TTC549 (cell line): ENCODE data around the gene NF1.
A peak's percentile ranks its signal among the peaks of the same experiment; 100 is the strongest.
"Not testable (repeated sequence)": the region's sequence is repeated elsewhere in the genome, so short reads cannot be mapped to it uniquely, and the experiment has no call there.

Source experiments
- FAIRE-seq: peaks from 2 replicates; lab custom pipeline; 2012; peaks lifted over from hg19 to GRCh38; lab: Jason Lieb, UNC

Gene NF1

DNA sequence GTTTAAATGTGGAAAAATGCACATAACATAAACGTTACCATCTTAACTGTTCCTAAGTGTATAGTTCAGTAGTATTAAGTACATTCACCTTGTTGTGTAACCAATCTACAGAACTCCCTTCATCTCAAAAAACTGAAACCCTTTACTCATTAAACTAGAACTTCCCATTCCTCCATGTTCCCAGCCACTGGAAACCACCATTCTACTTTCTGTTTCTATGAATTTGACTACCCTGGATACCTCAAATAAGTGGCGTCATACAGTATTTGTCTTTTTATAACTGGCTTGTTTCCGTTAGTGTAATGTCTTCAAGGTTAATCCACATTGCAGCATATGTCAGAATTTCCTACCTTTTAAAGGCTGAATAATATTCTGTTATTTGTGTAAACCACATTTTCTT lies 38.2 kb downstream of the NF1 start:
- no peak for FAIRE-seq

DNA sequence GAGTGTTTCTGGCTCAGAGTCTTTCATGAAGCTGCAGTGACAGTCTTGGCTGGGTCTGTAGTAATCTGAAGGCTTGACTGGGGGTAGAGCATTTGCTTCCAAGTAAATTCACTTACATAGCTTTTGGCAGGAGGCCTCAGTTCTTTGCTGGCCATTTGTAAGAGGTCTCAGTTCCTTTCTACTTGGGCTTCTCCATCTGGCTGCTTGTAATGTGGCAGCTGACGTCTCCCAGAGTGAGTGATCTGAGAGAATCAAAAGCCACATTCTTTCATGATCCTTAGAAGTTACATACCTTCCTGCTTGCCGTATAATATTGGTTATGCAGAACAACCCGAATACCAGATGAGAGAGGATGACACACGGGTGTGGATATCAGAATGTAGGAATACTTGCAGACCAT lies 39.8 kb downstream of the NF1 start:
- no peak for FAIRE-seq

DNA sequence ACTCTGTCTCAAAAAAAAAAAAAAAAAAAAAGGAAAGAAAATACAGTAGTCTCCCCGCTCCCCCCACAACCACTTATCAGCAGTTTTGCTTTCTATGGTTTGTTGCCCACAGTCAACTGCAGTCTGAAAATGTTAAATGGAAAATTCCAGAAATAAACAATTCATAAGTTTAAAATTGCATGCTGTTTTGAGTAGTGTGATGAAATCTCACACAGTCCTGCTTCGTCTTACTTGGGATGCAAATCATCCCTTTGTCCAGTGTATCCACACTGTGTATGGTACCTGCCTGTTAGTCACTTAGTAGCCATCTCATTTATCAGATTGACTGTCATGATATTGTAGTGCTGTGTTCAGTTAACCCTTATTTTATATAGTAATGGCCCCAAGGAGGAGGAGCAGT lies 41.5 kb downstream of the NF1 start:
- no peak for FAIRE-seq

DNA sequence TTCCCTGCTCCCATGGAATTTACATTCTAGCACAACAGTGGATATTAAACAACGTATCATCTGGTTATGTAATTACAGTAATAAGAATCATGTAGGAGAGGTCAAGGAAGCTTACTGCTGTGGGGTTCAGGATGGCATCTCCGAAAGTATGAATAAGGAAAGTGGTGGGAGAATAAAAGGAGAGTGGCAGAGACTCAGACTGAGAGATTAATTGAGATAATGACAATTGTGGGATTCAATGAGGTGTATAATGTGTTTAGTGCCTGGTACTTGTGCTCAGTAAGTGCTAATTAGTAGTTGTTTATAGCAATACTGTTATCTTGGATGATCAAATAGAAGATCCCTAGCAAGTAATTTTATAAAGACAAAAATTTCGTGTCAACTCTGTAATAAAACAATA lies 45.3 kb downstream of the NF1 start:
- FAIRE-seq = no peak

DNA sequence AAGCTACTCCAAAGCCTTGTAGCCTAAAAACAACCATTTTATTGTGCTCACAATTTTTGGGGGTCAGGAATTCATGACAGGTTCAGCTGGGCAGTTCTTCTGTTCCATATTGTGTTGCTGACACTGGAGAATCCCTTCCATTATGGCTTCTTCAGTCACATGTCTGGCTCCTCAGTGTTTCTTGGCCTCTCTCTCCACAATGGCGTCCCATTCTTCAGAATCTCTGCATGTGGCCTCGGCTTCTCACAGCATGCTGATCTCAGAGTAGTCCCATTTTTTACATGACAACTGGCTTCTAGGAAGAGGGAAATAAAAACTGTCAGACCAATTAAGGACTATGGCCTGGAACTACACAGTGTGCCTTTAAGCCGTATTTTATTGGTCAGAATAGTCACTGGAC lies 49.7 kb downstream of the NF1 start:
- no peak for FAIRE-seq

DNA sequence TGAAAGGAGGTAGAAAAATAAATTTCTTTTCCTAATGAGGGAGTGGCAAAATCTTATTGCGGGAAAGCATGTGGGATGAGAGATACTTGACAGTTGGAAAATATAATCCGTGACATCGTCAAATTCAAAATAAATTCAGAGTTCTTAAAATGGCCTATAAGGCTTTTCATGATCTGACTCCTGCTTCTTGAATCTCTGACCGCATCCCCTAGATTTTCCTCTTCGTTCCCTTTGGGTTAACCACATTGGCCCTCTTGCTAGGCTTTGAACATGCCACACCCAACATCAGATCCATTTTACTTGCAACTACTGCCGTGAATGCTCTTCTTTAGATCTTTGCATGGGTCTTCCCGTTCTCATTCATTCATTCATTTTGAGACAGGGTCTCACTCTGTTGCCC lies 50.1 kb downstream of the NF1 start:
- no peak for FAIRE-seq

DNA sequence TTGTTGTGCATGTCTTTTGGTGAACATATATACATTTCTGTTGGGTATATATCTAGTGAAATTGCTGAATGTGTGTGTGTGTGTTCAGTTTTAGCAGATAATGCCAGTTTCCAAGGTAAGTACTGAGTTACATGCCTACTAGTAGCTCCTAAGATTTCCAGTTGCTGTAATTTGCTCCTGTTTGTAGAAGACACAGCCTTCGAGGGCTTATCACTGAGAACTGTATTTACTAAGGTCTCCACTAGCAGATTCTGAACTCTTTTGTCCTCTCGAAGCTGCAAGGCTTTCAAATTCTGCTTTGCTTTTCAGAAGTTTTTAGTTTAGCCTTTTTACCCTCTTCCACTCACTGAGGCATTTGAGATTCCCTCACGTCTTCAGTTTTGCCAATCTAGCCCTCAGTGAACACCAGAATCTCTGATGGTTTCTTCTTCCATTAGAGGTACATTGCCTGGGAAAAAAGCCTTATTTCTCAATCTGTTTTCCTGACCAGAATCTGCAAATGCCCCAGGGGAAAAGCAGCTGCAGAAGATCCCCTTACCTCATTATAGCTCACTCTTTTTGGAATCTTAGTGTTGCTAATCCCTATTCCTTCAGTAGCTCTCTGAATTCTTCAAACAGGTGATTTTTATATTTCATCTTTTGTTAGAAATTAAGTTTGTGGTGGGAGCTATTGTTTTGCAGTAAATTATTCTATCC lies 52.9 kb downstream of the NF1 start:
- no peak for FAIRE-seq

DNA sequence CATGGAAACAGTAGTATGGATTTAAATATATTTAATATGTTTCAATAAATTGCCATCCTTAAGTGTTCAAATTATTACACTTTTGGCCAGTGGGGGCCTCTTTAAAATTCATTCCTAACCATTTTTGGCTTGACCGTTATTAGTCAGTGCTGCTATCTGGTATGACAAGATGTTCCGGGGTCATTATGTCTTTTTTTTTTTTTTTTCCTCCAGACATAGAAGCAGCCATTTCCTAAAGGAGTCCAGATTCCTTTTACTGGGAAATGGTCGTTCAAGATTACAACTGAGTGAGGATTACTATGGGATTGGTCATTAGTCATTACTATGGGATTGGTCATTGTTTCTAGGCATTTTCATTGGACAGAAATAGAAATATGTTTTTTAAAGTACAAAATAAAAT lies 53.4 kb downstream of the NF1 start:
- FAIRE-seq = no peak

DNA sequence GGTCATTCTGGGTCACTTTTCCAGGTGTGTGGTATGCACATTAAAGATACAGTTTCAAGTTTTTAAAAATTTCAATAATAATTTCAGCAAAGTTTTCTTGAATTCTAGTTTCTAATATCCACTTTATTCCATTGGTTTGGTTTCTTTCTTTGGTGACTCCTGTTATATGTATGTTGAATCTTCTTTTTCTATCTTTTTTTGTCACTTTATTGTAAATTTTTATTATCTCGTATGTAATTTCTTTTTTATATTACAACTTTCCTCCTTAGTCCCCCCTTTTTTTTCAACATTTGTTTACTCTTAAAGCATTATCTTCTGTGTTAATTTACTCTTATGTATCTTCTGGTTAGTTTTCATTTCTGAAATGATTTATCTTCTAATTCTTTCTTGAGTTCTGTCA lies 57.5 kb downstream of the NF1 start:
- FAIRE-seq = peak; percentile 22

DNA sequence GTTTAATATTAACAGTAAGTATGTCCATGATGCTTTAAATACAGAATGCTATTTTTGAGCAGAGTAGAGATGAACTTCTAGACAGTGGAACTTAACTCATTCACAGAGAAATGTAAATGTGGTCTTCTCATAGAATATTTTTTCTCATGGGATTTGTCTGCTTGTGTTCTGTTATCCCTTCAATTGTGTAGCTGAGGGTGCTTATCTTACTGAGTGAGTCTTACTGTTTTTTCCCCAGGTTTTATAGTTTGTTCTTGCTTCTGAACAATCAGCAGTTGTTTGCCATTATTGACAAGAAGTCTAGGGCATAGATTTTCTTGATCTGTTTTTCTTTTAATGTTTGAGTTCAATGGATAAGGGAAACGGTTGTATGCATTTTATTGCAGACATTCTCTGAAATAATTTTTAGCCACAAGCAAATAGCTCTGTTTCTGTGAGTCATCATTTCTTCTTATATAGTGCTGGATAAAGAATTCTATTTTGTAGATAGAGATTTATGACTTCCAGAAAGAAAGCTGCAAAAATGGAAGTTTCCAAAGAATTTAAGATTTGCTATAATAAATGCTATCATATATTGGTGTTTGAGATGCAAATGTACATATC lies 60.5 kb downstream of the NF1 start:
- no peak for FAIRE-seq

DNA sequence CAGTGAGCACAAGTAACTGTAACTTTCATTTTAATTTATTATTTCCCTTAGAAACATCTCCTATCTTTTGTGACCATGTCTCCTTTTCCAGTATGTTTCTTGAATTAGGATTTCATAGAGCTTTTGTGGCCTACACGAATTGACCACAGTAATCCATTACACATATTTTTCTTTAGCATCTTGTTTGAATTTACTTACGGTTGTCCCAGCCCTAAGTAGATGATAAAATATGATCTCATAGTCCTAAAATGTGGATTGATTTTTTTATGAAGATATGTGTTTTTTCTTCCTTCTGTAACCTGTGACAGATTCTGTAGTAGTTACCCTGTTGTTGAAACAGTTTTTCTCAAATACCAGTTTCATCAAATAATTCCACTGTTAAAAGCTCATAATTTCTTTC lies 61.5 kb downstream of the NF1 start:
- FAIRE-seq = no peak

DNA sequence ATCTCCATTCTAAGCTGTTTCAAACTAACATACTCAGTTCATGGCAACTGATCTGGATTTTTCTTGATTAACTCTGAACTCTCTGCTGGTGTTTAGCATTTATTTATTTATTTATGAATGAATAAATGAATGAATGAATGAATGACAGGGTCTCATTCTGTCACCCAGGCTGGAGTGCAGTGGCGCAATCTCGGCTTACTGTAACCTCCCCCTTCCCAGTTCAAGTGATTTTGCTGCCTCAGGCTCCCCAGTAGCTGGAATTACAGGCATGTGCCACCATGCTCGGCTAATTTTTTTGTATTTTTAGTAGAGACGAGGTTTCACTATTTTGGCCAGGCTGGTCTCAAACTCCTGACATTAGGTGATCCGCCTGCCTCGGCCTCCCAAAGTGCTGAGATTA lies 62.1 kb downstream of the NF1 start:
- not testable (repeated sequence) for FAIRE-seq

DNA sequence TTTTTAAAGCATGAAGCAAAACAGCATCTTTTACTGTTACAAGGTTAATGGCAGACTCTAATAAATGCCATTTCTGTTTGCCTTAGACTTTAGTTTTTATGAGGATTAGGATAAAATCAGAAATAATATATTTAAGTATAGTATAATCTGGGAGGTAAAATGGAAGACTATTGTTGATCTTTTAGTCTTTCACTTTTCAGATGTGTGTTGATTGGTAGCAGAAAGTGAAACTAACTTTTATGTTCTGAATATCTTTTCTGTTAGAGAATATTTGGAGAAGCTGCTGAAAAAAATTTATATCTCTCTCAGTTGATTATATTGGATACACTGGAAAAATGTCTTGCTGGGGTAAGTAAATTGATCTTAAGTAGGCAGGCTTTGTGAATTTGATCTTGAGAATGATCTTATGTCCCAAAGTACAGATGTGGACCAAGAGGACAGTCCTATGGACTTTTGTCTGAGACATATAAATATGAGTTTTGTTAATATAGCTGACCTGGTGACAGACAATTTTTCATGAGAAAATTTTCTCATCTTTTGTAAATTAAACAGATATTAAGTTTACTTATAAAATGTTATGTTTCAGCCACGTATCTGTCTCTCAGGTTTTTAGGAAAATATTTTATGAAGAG lies 64.1 kb downstream of the NF1 start:
- FAIRE-seq = no peak

DNA sequence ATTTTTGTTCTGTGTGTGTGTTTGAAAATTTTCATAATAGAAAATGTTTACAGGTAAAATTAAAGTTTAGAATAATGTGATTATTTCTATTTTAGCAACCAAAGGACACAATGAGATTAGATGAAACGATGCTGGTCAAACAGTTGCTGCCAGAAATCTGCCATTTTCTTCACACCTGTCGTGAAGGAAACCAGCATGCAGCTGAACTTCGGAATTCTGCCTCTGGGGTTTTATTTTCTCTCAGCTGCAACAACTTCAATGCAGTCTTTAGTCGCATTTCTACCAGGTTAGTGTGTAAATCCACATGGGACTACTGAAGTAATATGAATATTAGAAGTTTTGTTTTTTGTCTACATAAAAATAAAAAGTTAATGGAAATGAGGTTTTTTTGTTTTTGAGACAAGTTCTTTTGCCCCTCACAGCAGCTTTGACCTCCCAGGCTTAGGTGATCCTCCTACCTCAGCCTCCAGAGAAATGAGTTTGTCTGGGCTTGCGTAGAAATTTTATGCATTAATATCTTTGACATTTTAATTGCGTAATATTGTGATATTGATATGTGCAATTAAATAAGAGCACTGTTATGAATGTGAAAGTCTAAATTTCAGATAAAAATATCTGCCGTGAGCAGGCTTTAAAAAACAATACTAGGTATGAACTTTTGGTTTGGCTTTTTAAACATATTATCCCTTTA lies 68.5 kb downstream of the NF1 start:
- no peak for FAIRE-seq

DNA sequence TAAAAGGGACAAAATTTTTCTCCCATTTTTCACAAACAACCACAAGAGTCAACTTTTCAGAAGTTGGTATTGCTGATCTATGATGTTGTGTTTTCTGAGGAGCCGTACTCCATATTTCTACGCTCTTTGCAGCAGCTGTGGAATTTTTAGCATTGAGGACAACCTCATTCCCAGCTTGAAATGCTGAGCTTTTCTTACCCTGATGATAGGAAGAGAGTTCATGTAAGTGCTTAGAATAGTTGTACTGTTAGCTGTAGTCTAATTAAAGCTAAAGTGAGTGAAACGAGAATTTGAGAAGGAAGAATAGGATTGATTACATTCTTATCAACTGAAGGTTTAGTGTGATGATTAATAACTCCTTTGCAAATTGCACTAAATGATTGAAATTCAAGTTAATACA lies 72.3 kb downstream of the NF1 start:
- no peak for FAIRE-seq

DNA sequence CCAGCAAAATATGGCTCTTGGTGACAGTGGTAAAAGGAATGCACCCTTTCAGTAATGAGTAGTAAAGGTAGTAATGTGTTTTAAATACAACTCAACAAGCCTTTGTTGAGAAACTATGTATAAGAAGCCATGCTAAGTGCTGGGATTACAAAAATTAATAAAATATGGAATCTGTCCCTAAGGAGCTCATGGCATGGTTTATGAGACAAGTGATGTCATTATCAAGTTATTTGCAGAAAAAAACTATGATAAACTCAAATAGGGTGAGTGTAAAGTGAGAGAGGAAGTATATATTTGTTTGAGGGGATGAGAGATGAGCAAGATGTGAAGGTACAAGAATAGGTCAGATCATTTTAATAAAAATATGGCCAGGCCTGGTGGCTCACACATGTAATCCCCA lies 76.9 kb downstream of the NF1 start:
- no peak for FAIRE-seq

DNA sequence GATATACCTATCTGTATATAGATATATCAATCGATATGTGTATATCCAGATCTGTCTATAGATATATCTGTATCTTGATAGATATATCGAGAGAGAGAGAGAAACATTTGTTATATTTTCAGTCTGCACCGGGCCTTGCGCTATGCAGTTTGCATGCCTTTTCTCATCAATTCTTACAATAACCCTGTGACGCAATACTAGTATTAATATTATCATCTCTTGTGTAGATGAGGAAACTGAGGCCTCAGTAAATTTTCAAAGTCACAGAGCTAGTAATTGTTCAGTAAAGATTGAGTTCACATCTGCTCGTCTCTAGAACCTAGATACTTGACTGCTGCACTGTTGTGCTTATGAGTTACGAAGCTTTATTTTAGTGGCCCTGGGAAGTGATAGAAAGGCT lies 77.6 kb downstream of the NF1 start:
- FAIRE-seq = no peak

DNA sequence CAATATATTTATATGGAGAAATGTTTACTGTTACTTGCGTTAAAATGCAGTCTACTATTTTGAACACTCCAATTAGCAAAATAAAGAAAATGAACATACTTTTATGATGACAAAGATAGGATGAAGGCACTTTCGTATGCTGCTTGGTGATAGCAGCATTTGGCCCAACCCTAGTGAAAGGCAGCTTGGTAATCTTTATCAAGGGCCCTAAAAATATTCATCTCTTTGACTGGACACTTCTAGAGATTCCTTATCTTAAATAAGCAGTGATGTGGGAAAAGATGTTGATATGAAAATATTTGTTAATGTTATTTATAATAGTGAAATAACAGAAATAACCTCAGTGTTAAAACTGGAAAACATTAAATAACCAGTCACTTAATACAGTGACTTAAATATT lies 79.4 kb downstream of the NF1 start:
- no peak for FAIRE-seq

DNA sequence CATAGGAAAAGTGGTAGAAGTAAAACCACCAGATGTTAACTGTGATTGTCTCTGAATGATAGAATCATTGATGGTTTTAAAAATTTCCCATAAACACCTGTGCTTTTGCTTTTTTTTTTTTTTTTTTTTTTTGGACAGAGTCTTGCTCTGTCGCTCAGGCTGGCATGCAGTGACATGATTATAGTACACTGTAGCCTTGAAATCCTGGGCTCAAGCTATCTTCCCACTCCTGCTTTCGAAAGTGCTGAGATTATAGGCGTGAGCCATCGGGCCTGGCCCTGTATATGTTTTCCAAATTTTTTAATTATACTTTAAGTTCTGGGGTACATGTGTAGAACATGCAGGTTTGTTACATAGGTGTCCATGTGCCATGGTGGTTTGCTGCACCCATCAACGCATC lies 80.5 kb downstream of the NF1 start:
- FAIRE-seq = no peak

DNA sequence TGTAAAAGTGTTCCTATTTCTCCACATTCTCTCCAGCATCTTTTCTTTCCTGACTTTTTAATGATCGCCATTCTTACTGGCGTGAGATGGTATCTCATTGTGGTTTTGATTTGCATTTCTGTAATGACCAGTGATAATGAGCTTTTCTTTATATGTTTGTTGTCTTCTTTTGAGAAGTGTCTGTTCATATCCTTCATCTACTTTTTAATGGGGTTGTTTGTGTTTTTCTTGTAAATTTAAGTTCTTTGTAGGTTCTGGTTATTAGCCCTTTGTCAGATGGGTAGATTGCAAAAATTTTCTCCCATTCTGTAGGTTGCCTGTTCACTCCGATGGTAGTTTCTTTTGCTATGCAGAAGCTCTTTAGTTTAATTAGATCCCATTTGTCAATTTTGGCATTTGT lies 81.4 kb downstream of the NF1 start:
- not testable (repeated sequence) for FAIRE-seq

DNA sequence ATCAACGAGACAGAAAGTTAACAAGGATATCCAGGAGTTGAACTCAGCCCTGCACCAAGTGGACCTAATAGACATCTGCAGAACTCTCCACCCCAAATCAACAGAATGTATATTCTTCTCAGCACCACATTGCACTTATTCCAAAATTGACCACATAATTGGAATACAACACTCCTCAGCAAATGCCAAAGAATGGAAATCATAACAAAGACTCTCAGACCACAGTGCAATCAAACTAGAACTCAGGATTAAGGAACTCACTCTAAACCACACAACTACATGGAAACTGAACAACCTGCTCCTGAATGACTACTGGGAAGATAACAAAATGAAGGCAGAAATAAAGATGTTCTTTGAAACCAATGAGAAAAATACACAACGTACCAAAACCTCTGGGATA lies 84.2 kb downstream of the NF1 start:
- FAIRE-seq = not testable (repeated sequence)

DNA sequence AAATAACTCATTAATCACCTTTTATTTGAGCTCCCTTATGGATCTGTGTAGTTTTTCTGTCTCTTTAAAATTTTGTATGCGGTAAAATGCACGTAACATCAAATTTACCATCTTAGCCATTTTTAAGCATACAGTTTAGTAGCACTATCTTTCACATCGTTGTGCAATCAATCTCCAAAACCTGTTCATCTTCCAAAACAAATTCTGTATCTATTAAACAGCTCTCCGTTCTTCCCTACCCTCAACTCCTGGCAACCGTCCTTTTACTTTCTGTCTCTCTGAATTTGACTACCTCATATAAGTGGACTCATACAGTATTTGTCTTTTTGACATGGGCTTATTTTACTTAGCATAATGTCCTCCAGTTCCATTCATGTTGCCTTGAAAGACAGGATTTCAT lies 100.5 kb downstream of the NF1 start:
- FAIRE-seq = no peak

DNA sequence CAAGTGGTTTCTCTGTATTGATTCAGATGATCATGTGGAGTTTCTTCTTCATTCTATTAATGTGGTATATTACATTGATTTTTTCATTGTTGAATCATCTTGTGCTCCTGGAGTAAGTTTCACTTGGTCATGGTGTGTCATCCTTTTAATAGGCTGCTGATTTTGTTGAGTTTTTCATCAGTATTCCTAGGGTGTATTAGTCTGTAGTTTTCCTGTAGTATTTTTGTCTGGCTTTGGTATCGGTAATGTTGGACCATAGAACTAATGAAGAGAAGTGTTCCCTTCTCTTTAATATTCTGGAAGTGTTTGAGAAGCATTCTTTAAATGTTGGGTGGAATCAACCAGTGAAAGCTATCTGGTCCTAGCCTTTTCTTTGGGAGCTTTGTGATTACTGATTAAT lies 103.2 kb downstream of the NF1 start:
- no peak for FAIRE-seq

DNA sequence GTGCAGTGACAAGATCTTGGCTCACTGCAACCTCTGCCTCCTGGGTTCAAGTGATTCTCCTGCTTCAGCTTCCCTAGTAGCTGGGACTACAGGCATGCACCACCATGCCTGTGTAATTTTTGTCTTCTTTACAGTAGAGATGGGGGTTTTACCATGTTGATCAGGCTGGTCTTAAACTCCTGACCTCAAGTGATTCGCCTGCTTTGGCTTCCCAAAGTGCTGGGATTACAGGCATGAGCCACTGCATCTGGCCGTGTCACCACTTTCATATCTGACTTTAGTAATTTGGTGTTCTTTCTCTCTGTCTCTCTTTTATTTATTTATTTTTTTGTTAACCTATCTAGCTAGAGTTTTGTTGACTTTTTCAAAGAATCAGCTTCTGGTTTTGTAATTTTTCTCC lies 103.9 kb downstream of the NF1 start:
- not testable (repeated sequence) for FAIRE-seq
